GM18861 (cell line): ENCODE measurements around the gene FAM161B.
A peak's percentile ranks its signal among the peaks of the same experiment; 100 is the strongest.
"Not testable (repeated sequence)": the region's sequence is repeated elsewhere in the genome, so short reads cannot be mapped to it uniquely, and the experiment has no call there.

ENCODE experiments used
- ATAC-seq: cut with Tn5 transposase; IDR thresholded peaks from one replicate; pipeline ENCODE4 v1.9.1; 2021; ENCODE audit not compliant: unreplicated experiment

The FAM161B gene

GRCh38 chr14:73943083-73943482 lies 6.8 kb downstream of the FAM161B start:
- no peak for ATAC-seq

GRCh38 chr14:73942180-73942579 lies 7.7 kb downstream of the FAM161B start:
- no peak for ATAC-seq

GRCh38 chr14:73937012-73937411 lies 12.9 kb downstream of the FAM161B start:
- ATAC-seq, result no peak

GRCh38 chr14:73936548-73936947 lies 13.3 kb downstream of the FAM161B start:
- ATAC-seq, result no peak

- ATAC-seq, result no peak
Measured at GRCh38 chr14:73935666-73936065, 14.2 kb downstream of the FAM161B start.

GRCh38 chr14:73924337-73924736 lies 25.6 kb downstream of the FAM161B start:
- no peak for ATAC-seq

GRCh38 chr14:73919457-73919856 lies 30.4 kb downstream of the FAM161B start:
- not testable (repeated sequence) for ATAC-seq

GRCh38 chr14:73916324-73916723 lies 33.6 kb downstream of the FAM161B start:
- no peak for ATAC-seq

GRCh38 chr14:73913256-73913655 lies 36.6 kb downstream of the FAM161B start:
- no peak for ATAC-seq

- no peak for ATAC-seq
Measured at GRCh38 chr14:73909681-73910080, 40.2 kb downstream of the FAM161B start.

- ATAC-seq, result no peak
Measured at GRCh38 chr14:73903028-73903427, 46.9 kb downstream of the FAM161B start.

GRCh38 chr14:73896521-73896920 lies 53.4 kb downstream of the FAM161B start:
- ATAC-seq, result no peak

GRCh38 chr14:73895939-73896338 lies 54.0 kb downstream of the FAM161B start:
- no peak for ATAC-seq

- not testable (repeated sequence) for ATAC-seq
Measured at GRCh38 chr14:73894180-73894687, 55.7 kb downstream of the FAM161B start.

- ATAC-seq, result no peak
Measured at GRCh38 chr14:73889376-73889775, 60.5 kb downstream of the FAM161B start.

- no peak for ATAC-seq
Measured at GRCh38 chr14:73888971-73889370, 60.9 kb downstream of the FAM161B start.

GRCh38 chr14:73888460-73888725 lies 61.5 kb downstream of the FAM161B start:
- ATAC-seq, result no peak

GRCh38 chr14:73887694-73888459 lies 62.0 kb downstream of the FAM161B start:
- no peak for ATAC-seq

- no peak for ATAC-seq
Measured at GRCh38 chr14:73887318-73887616, 62.6 kb downstream of the FAM161B start.

GRCh38 chr14:73886449-73887317 lies 63.2 kb downstream of the FAM161B start, which contains the start of gene ZNF410:
ZNF410 (plus strand) TSS chr14:73886859; CDS start chr14:73892176, 5,317 bp downstream.
- peak; percentile 84 for ATAC-seq

GRCh38 chr14:73884438-73885190 lies 65.3 kb downstream of the FAM161B start:
- ATAC-seq, result no peak
